GM19468 (cell line): ENCODE data around the gene VPS13A.

Experiments
- ATAC-seq: cut with Tn5 transposase; IDR thresholded peaks from one replicate; pipeline ENCODE4 v1.9.1; 2021; ENCODE audit warnings: mild to moderate bottlenecking, moderate library complexity, moderate number of reproducible peaks; ENCODE audit not compliant: unreplicated experiment; ENCODE audit errors: extremely low read depth

The VPS13A gene

GRCh38 chr9:77451507-77451906 is 274.2 kb downstream of the VPS13A start:
- ATAC-seq = no peak

- ATAC-seq = no peak
These were observed 276.7 kb downstream of the VPS13A start for GRCh38 chr9:77453825-77454647.

GRCh38 chr9:77454663-77455062 is 277.3 kb downstream of the VPS13A start:
- no peak for ATAC-seq

- ATAC-seq = no peak
These were observed 278.1 kb downstream of the VPS13A start for GRCh38 chr9:77455312-77455927.

- ATAC-seq = peak; percentile 79
These were observed 279.6 kb downstream of the VPS13A start for GRCh38 chr9:77456829-77457437.

- peak; percentile 64 for ATAC-seq
These were observed 280.7 kb downstream of the VPS13A start for GRCh38 chr9:77457916-77458592.

GRCh38 chr9:77460938-77461337 is 283.6 kb downstream of the VPS13A start:
- no peak for ATAC-seq

- no peak for ATAC-seq
These were observed 284.7 kb downstream of the VPS13A start for GRCh38 chr9:77462066-77462465.

- no peak for ATAC-seq
These were observed 285.8 kb downstream of the VPS13A start for GRCh38 chr9:77463151-77463550.

- no peak for ATAC-seq
These were observed 287.3 kb downstream of the VPS13A start for GRCh38 chr9:77464661-77465060.

- ATAC-seq = no peak
These were observed 292.3 kb downstream of the VPS13A start for GRCh38 chr9:77469515-77470231.
